ENCODE data around the gene HOXC10.
A peak's percentile ranks its signal among the peaks of the same experiment; 100 is the strongest.

The HOXC10 gene

DNA sequence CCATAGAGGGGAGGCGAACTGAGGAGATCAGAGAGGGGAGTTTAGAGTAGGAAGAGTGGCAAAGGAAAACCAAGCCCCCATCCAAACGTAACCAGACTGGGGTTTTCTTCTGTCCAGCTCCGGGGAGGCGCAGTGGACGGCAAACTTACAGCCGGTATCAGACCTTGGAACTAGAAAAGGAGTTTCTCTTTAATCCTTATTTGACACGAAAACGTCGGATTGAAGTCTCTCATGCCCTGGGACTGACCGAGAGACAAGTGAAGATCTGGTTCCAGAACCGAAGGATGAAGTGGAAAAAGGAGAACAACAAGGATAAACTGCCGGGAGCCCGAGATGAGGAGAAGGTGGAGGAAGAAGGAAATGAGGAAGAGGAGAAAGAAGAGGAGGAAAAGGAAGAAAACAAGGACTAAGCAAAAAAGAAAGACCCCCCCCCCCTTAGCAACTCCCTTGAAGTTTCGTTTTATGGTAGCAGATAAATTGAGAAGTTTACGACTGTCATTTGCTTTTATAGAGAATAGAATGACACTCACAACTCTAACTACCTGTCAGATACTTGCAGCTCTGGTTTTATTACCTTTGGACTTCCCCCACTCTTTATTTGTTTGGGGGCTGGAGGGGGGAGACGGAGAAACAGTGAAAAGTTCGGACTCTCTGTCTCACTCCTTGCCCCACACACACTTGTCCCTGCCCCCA is 26.2 kb downstream of the HOXC10 start:
- H3K9ac ChIP-seq (ENCODE audit: low read depth, low read length): no peak overlapping the region
- H3K9me3 ChIP-seq (ENCODE audit: control insufficient read depth, insufficient read depth, low read length): no peaks in the 10 kb centered on the region
- H3K4me3 ChIP-seq (ENCODE audit: low read depth, low read length): no peak overlapping the region
- peaks cover 100% of the 10 kb centered on the region for H3K27me3 ChIP-seq (ENCODE audit: control insufficient read depth, insufficient read depth, low read length)
- H3K36me3 ChIP-seq (ENCODE audit: control insufficient read depth, insufficient read depth, low read length): no peaks in the 10 kb centered on the region
- no peak overlapping the region for H3K27ac ChIP-seq (ENCODE audit: low read depth, low read length)
- H3K4me1 ChIP-seq (ENCODE audit: control insufficient read depth, insufficient read depth, low read length): peaks cover 17% of the 10 kb centered on the region

DNA sequence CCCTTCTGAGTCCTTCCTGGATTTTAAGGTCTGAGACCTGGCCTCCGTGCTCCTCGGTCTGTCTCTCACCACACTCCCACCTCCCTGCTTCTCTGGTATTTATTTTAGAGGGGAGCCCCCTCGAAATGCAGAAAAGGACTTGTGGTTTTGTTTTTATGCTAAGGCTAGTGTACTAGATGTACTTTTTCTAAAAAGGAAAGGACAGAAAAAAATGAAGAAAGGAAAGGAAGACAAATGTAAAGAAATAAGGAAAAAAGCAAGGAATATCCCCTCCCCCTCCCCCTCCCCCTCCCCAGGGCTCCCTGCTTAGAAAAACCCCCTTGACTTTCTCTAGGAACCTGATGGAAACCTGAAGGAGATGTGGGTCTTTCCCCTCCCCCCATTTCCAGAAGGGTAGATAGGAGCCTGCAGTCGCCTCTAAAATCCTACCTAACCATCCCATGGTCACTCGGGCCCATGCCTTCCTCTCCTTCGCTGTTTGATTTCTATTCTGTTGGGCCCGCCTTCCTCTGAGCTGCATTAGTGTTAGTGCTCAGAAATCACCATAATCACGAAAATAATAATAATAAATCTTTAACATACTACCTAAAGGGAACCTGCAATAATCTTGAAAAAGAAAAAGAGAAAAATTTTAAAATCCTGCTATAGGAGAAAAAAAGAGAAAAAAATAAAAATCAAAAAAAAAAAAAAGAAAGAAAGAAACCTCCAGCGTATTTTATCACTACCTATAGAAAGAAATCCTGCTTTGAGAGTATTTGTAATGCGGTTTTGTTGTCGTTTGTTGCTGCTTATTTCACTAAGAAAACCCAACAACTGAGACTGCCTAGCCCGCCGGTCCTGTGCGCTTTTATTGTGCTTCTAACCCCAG is 27.0 kb downstream of the HOXC10 start:
- H3K27me3 ChIP-seq (ENCODE audit: control insufficient read depth, insufficient read depth, low read length): peaks cover 100% of the 10 kb centered on the region
- no peak overlapping the region for H3K4me3 ChIP-seq (ENCODE audit: low read depth, low read length)
- no peak overlapping the region for H3K9ac ChIP-seq (ENCODE audit: low read depth, low read length)
- H3K4me1 ChIP-seq (ENCODE audit: control insufficient read depth, insufficient read depth, low read length): peaks cover 17% of the 10 kb centered on the region
- no peak overlapping the region for H3K27ac ChIP-seq (ENCODE audit: low read depth, low read length)
- H3K9me3 ChIP-seq (ENCODE audit: control insufficient read depth, insufficient read depth, low read length): no peaks in the 10 kb centered on the region
- H3K36me3 ChIP-seq (ENCODE audit: control insufficient read depth, insufficient read depth, low read length): no peaks in the 10 kb centered on the region

DNA sequence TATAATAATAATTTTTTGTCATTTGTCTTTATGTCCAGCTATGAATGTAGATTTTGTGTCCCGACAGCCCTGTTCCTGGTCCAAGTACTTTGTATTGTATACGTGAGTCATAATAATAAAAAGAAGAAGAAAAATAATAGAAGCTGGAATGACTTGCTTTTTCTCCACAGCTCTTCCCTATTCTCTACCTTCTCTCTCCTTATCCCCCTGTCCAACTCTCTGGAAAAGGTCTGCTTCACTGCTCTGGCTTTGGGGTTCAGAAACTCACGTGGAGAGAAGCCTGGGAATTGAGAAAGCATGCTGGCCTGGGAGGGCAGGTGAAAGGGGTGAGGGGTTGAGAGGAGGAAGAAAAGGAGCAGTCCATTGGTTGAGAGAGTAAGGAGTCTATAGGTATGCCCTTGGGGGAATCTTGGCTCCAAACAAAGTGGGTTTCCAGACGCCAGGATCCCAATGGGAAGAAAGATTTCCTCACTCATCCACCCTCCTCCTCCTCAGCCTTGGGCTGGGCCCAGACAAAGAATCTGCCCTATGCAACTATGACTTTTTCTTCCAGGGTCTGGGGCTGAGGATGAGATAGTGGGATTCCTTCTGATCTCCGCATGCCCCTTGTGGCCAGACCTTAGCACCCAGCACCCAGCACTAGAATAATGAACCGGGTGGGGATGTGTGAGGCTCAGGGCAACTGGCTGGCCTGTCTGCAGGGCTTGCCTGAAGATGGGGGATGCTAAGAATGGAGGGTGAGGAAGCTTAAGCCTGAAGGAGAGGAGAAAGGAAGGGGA is 27.9 kb downstream of the HOXC10 start:
- H3K27ac ChIP-seq (ENCODE audit: low read depth, low read length): no peak overlapping the region
- H3K9ac ChIP-seq (ENCODE audit: low read depth, low read length): no peak overlapping the region
- H3K4me3 ChIP-seq (ENCODE audit: low read depth, low read length): no peak overlapping the region
- no peaks in the 10 kb centered on the region for H3K9me3 ChIP-seq (ENCODE audit: control insufficient read depth, insufficient read depth, low read length)
- H3K27me3 ChIP-seq (ENCODE audit: control insufficient read depth, insufficient read depth, low read length): peaks cover 100% of the 10 kb centered on the region
- peaks cover 23% of the 10 kb centered on the region for H3K4me1 ChIP-seq (ENCODE audit: control insufficient read depth, insufficient read depth, low read length)
- H3K36me3 ChIP-seq (ENCODE audit: control insufficient read depth, insufficient read depth, low read length): no peaks in the 10 kb centered on the region

DNA sequence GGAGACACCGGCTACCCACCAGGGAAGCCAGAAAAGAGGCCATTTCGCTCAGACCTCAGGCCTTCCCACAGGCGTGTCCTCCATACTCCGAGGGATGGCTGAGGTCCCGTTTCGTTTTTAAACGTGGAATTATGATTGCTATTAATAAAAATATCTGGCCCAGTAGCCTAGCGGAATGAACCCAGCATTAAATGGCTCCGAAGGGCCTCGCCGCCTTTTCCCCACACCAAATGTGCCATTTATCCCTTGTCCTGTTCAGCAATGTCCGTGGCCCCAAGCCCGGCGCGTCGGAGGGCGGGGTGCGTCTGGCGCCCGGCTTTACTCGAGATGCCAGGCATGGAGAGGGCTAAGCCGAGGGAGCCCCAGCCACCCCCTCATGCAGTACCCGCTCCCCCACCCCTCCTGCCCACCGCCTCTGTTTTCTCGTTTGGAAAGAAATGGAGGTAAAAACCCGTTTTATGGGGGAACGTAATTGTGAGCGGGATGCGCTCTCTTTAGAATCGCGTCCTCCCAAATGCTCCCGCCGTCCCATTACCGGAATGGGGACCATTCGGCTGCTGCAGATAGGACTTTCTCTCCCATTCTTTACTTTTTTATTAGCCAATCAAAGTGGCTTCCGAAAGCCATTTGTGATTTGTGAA is 29.6 kb downstream of the HOXC10 start:
- Histone ChIP-seq H3K27me3 (ENCODE audit: control insufficient read depth, insufficient read depth, low read length) (peaks cover 100% of the 10 kb centered on the region), H3K4me3 (ENCODE audit: low read depth, low read length) (no peak overlapping the region), H3K27ac (ENCODE audit: low read depth, low read length) (no peak overlapping the region), H3K9me3 (ENCODE audit: control insufficient read depth, insufficient read depth, low read length) (no peaks in the 10 kb centered on the region), H3K4me1 (ENCODE audit: control insufficient read depth, insufficient read depth, low read length) (peaks cover 32% of the 10 kb centered on the region), H3K9ac (ENCODE audit: low read depth, low read length) (no peak overlapping the region), H3K36me3 (ENCODE audit: control insufficient read depth, insufficient read depth, low read length) (no peaks in the 10 kb centered on the region)

DNA sequence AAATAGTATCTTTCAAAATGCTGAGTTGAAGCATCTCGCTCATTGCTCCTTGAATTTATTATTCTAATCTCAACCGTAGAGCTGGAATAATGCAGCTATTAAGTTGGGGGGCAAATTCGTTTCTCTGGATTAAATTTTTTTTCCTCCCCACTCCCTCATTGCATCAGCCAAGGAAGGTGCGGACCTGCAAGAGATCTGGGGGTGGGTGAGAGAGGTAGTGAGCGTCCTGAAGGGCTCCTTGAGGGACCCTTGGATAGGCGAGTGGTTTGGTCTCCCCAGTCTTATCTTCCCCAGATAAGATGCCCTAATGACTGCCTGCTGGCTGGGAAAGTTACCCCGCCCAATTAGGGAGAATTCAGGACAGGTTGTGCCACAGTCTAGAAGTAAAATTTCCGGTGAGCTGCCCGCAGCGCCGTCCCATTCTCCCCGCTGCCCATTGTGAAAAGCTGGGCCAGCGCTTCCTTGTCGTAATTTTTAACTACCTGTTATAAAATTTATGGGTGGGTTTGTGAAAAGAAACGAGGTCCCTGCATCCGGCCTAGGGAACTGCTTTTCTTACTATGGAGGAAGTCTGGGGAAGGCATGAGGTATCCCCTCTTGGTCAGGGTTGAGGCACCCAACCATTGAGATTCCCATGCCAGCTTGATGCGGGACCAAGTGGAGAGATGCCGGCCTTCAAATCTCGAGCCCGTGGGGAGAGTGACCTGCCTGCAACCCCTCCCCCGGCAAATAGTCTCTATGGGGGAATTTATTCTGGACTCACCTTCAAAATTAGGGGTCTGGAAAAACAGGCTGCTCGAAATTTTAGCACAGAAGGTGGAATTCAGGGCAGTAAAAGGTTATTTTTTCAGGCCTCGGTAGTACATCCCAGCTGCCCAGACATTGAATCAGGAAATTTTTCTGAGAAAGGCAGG is 30.3 kb downstream of the HOXC10 start:
- H3K36me3 ChIP-seq (ENCODE audit: control insufficient read depth, insufficient read depth, low read length): no peaks in the 10 kb centered on the region
- H3K9ac ChIP-seq (ENCODE audit: low read depth, low read length): no peak overlapping the region
- peaks cover 100% of the 10 kb centered on the region for H3K27me3 ChIP-seq (ENCODE audit: control insufficient read depth, insufficient read depth, low read length)
- no peaks in the 10 kb centered on the region for H3K9me3 ChIP-seq (ENCODE audit: control insufficient read depth, insufficient read depth, low read length)
- H3K27ac ChIP-seq (ENCODE audit: low read depth, low read length): no peak overlapping the region
- H3K4me1 ChIP-seq (ENCODE audit: control insufficient read depth, insufficient read depth, low read length): peaks cover 32% of the 10 kb centered on the region
- H3K4me3 ChIP-seq (ENCODE audit: low read depth, low read length): no peak overlapping the region

DNA sequence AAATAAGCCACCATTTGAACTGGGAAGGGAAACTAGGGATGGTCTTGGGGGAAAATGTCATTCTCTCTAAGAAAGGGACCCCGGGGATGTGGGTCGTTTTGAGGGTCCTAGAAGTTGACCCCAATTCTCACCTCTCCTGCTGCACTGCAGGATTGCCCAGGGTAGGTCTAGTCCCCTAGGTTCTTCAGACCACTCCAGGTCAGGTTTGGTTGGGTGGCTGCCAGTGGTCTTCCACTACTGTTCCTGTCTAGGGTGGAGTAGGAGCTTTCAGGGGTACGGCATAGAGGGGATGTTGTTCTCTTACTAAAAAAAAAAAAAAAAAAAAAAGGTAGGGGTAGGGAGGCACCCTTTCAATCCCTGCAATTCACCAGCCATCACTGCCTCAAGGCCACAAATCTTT is 31.1 kb downstream of the HOXC10 start:
- H3K4me3 ChIP-seq (ENCODE audit: low read depth, low read length): no peak overlapping the region
- H3K36me3 ChIP-seq (ENCODE audit: control insufficient read depth, insufficient read depth, low read length): no peaks in the 10 kb centered on the region
- no peaks in the 10 kb centered on the region for H3K9me3 ChIP-seq (ENCODE audit: control insufficient read depth, insufficient read depth, low read length)
- peaks cover 100% of the 10 kb centered on the region for H3K27me3 ChIP-seq (ENCODE audit: control insufficient read depth, insufficient read depth, low read length)
- no peak overlapping the region for H3K9ac ChIP-seq (ENCODE audit: low read depth, low read length)
- peaks cover 27% of the 10 kb centered on the region for H3K4me1 ChIP-seq (ENCODE audit: control insufficient read depth, insufficient read depth, low read length)
- H3K27ac ChIP-seq (ENCODE audit: low read depth, low read length): no peak overlapping the region

DNA sequence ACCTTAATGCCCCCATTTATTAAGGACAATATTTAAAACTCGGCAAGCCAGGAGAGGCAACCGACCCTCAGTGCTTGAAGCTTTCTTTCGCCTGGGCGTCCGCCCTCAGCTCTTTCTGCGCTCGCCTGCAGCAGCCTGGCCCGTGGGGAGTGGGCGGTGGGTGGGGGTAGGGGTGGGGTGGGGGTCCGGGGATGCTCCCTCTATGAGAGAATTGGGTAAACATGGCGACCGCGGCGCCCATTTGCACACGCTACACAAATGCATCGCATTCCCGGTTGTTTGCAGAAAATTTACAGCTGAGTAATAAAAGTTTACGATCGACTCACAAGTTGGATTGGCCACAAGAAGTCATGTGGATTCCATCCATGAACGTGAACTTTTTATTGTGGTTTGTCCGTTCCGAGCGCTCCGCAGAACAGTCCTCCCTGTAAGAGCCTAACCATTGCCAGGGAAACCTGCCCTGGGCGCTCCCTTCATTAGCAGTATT is 31.6 kb downstream of the HOXC10 start:
- Histone ChIP-seq H3K27ac (ENCODE audit: low read depth, low read length) (no peak overlapping the region), H3K4me1 (ENCODE audit: control insufficient read depth, insufficient read depth, low read length) (peaks cover 24% of the 10 kb centered on the region), H3K4me3 (ENCODE audit: low read depth, low read length) (no peak overlapping the region), H3K9ac (ENCODE audit: low read depth, low read length) (no peak overlapping the region), H3K27me3 (ENCODE audit: control insufficient read depth, insufficient read depth, low read length) (peaks cover 100% of the 10 kb centered on the region), H3K9me3 (ENCODE audit: control insufficient read depth, insufficient read depth, low read length) (no peaks in the 10 kb centered on the region), H3K36me3 (ENCODE audit: control insufficient read depth, insufficient read depth, low read length) (no peaks in the 10 kb centered on the region)

DNA sequence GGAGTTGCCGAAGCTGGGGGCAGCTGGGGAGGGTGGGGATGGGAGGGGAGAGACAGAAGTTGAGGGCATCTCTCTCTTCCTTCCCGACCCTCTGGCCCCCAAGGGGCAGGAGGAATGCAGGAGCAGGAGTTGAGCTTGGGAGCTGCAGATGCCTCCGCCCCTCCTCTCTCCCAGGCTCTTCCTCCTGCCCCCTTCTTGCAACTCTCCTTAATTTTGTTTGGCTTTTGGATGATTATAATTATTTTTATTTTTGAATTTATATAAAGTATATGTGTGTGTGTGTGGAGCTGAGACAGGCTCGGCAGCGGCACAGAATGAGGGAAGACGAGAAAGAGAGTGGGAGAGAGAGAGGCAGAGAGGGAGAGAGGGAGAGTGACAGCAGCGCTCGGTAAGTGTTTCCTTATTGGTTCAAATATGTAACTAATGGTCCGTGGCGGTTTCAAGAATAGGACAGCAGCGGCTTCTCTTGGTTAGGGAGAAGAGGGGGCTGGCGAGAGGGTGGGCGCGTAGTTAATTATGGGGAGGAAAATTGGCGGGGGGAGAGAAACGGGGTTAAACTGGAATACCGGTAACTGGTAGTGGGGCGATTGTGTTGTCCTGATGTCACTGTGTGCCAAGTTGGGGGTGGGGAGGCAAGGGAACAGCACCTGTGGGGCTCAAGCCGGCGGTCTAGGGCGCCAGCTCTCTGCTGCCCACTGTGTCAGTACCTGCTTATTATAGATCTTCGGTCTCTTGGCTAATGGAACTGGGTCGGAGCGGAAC is 32.3 kb downstream of the HOXC10 start:
- Histone ChIP-seq H3K9ac (ENCODE audit: low read depth, low read length) (no peak overlapping the region), H3K27me3 (ENCODE audit: control insufficient read depth, insufficient read depth, low read length) (peaks cover 100% of the 10 kb centered on the region), H3K27ac (ENCODE audit: low read depth, low read length) (no peak overlapping the region), H3K9me3 (ENCODE audit: control insufficient read depth, insufficient read depth, low read length) (no peaks in the 10 kb centered on the region), H3K36me3 (ENCODE audit: control insufficient read depth, insufficient read depth, low read length) (no peaks in the 10 kb centered on the region), H3K4me3 (ENCODE audit: low read depth, low read length) (peak overlapping the region; percentile 34), H3K4me1 (ENCODE audit: control insufficient read depth, insufficient read depth, low read length) (peaks cover 27% of the 10 kb centered on the region; the same call in 1 of the 2 replicates)

DNA sequence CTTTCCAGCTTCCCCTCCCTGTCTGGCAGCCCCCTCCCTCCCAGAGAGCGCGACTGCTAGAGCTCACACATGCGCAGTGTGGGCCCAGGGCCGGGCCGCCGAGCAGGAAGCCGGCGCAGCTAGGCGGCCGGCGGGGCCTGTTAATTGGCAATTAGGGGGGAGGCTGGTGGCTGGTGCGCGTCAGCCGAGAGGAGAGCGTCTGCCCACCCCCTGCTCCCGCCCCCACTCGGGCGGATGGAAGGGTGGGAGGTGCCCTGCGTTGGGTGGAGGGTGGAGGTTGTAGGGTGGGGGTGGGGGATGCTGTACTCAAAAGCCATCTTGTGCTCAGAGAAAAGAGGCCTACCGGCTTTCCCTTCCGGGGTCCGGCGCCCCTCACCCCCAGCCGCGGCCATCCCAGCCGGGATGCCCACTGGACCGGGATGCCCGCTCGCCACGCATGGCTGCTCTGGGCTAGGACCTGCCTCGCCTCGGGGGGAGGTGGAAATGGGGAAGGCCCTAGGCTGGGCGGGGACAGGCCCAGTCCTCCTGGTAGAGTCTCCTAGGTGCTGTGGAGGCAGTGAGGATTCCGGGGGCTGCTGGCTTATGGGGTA is 33.0 kb downstream of the HOXC10 start:
- Histone ChIP-seq H3K4me1 (ENCODE audit: control insufficient read depth, insufficient read depth, low read length) (peaks cover 27% of the 10 kb centered on the region; the same call in 1 of the 2 replicates), H3K9ac (ENCODE audit: low read depth, low read length) (no peak overlapping the region), H3K4me3 (ENCODE audit: low read depth, low read length) (peak overlapping the region; percentile 34), H3K27me3 (ENCODE audit: control insufficient read depth, insufficient read depth, low read length) (peaks cover 100% of the 10 kb centered on the region), H3K9me3 (ENCODE audit: control insufficient read depth, insufficient read depth, low read length) (no peaks in the 10 kb centered on the region), H3K27ac (ENCODE audit: low read depth, low read length) (no peak overlapping the region), H3K36me3 (ENCODE audit: control insufficient read depth, insufficient read depth, low read length) (no peaks in the 10 kb centered on the region)
